Amniotic epithelial cell (primary cell): ENCODE data around the gene F2.
"Not testable (repeated sequence)": the region's sequence is repeated elsewhere in the genome, so short reads cannot be mapped to it uniquely, and the experiment has no call there.

ENCODE experiments used
- DNase-seq: peaks from one replicate; pipeline ENCODE4 v3.0.0-alpha.2; 2010; ENCODE audit warnings: low read depth

Gene F2

GRCh38 chr11:46719048-46719542 lies at the start of gene F2:
TSS of gene F2 (plus strand) at chr11:46719213. CDS start at chr11:46719236, 23 bp downstream.
- no peak for DNase-seq

- peak; percentile 71 for DNase-seq
These were observed 49.3 kb upstream of the F2 start for GRCh38 chr11:46669711-46670139.

GRCh38 chr11:46670521-46670920 lies 48.5 kb upstream of the F2 start:
- DNase-seq: not testable (repeated sequence)

GRCh38 chr11:46671958-46672315 lies 47.1 kb upstream of the F2 start:
- DNase-seq: no peak

- no peak for DNase-seq
These were observed 46.6 kb upstream of the F2 start for GRCh38 chr11:46672381-46672839.

- DNase-seq: no peak
These were observed 45.1 kb upstream of the F2 start for GRCh38 chr11:46673713-46674462.

GRCh38 chr11:46674463-46675287 lies 44.3 kb upstream of the F2 start:
- peak; percentile 75 for DNase-seq

- peak; percentile 61 for DNase-seq
These were observed 43.6 kb upstream of the F2 start for GRCh38 chr11:46675288-46675851.

GRCh38 chr11:46675949-46676348 lies 43.1 kb upstream of the F2 start:
- no peak for DNase-seq

- DNase-seq: no peak
These were observed 42.4 kb upstream of the F2 start for GRCh38 chr11:46676436-46677158.

- DNase-seq: no peak
These were observed 41.8 kb upstream of the F2 start for GRCh38 chr11:46677169-46677568.

GRCh38 chr11:46677991-46678740 lies 40.8 kb upstream of the F2 start:
- no peak for DNase-seq

- no peak for DNase-seq
These were observed 40.3 kb upstream of the F2 start for GRCh38 chr11:46678741-46679130.

GRCh38 chr11:46679241-46680163 lies 39.5 kb upstream of the F2 start:
- DNase-seq: no peak

GRCh38 chr11:46680164-46680760 lies 38.8 kb upstream of the F2 start:
- no peak for DNase-seq

- no peak for DNase-seq
These were observed 38.2 kb upstream of the F2 start for GRCh38 chr11:46680815-46681214.

GRCh38 chr11:46681814-46682213 lies 37.2 kb upstream of the F2 start:
- DNase-seq: no peak

GRCh38 chr11:46682773-46683752 lies 36.0 kb upstream of the F2 start:
- peak; percentile 48 for DNase-seq

- DNase-seq: no peak
These were observed 34.6 kb upstream of the F2 start for GRCh38 chr11:46684367-46684766.
